ENCODE measurements around the gene NUTM2B. TPM values are rescaled to one million over a fixed set of nuclear protein-coding genes. Genes with fewer than 3 reads are reported as not detected.
"Not testable (repeated sequence)": the region's sequence is repeated elsewhere in the genome, so short reads cannot be mapped to it uniquely, and the experiment has no call there.

The NUTM2B gene
- total RNA-seq, 1 donor from 2014 or later = 0.25 TPM

- H3K9me3 ChIP-seq; H3K4me1 ChIP-seq; H3K27ac ChIP-seq; H3K36me3 ChIP-seq; H3K27me3 ChIP-seq; intact Hi-C loops (cut with DNase I); DNase-seq (ENCODE audit: extremely low spot score in 2 of 2); H3K4me3 ChIP-seq: not testable (repeated sequence)
These were observed 5.9 kb upstream of the NUTM2B start for GRCh38 chr10:79697141-79697540.

GRCh38 chr10:79700381-79700944 lies 2.6 kb upstream of the NUTM2B start:
- intact Hi-C loops (cut with DNase I); H3K27ac ChIP-seq; H3K4me3 ChIP-seq; H3K27me3 ChIP-seq; H3K36me3 ChIP-seq; H3K4me1 ChIP-seq; H3K9me3 ChIP-seq; DNase-seq (ENCODE audit: extremely low spot score in 2 of 2): not testable (repeated sequence)

GRCh38 chr10:79707017-79707416 lies 4.0 kb downstream of the NUTM2B start:
- H3K4me1 ChIP-seq; H3K27ac ChIP-seq; H3K4me3 ChIP-seq; H3K27me3 ChIP-seq; H3K9me3 ChIP-seq; H3K36me3 ChIP-seq; DNase-seq (ENCODE audit: extremely low spot score in 2 of 2); intact Hi-C loops (cut with DNase I): not testable (repeated sequence)

GRCh38 chr10:79714976-79715375 lies 11.9 kb downstream of the NUTM2B start:
- H3K27me3 ChIP-seq; H3K4me1 ChIP-seq; intact Hi-C loops (cut with DNase I); H3K36me3 ChIP-seq; H3K9me3 ChIP-seq; DNase-seq (ENCODE audit: extremely low spot score in 2 of 2); H3K4me3 ChIP-seq; H3K27ac ChIP-seq: not testable (repeated sequence)

- H3K4me3 ChIP-seq; H3K9me3 ChIP-seq; H3K36me3 ChIP-seq; DNase-seq (ENCODE audit: extremely low spot score in 2 of 2); H3K27ac ChIP-seq; H3K27me3 ChIP-seq; H3K4me1 ChIP-seq; intact Hi-C loops (cut with DNase I): not testable (repeated sequence)
These were observed 14.0 kb downstream of the NUTM2B start for GRCh38 chr10:79716917-79717579.

GRCh38 chr10:79720000-79720399 lies 17.0 kb downstream of the NUTM2B start:
- H3K4me1 ChIP-seq; H3K27ac ChIP-seq; H3K4me3 ChIP-seq; H3K27me3 ChIP-seq; intact Hi-C loops (cut with DNase I); DNase-seq (ENCODE audit: extremely low spot score in 2 of 2); H3K9me3 ChIP-seq; H3K36me3 ChIP-seq: not testable (repeated sequence)

- H3K4me3 ChIP-seq; H3K9me3 ChIP-seq; H3K27ac ChIP-seq; H3K4me1 ChIP-seq; H3K27me3 ChIP-seq; intact Hi-C loops (cut with DNase I); H3K36me3 ChIP-seq; DNase-seq (ENCODE audit: extremely low spot score in 2 of 2): not testable (repeated sequence)
These were observed 23.6 kb downstream of the NUTM2B start for GRCh38 chr10:79726620-79727019.

- DNase-seq (ENCODE audit: extremely low spot score in 2 of 2); H3K4me3 ChIP-seq; H3K9me3 ChIP-seq; H3K27ac ChIP-seq; H3K36me3 ChIP-seq; H3K4me1 ChIP-seq; intact Hi-C loops (cut with DNase I); H3K27me3 ChIP-seq: not testable (repeated sequence)
These were observed 41.8 kb downstream of the NUTM2B start for GRCh38 chr10:79744844-79745243.

- intact Hi-C loops (cut with DNase I); H3K27me3 ChIP-seq: not testable (repeated sequence)
These were observed 45.5 kb downstream of the NUTM2B start for GRCh38 chr10:79748510-79748909.

GRCh38 chr10:79753601-79754000 lies 50.6 kb downstream of the NUTM2B start:
- DNase-seq (ENCODE audit: extremely low spot score in 2 of 2); H3K27me3 ChIP-seq; H3K4me3 ChIP-seq; intact Hi-C loops (cut with DNase I); H3K27ac ChIP-seq; H3K9me3 ChIP-seq; H3K4me1 ChIP-seq; H3K36me3 ChIP-seq: not testable (repeated sequence)

More at GRCh38 chr10:79748510-79748909, 45.5 kb downstream of the NUTM2B start:
- not testable (repeated sequence) for H3K36me3 ChIP-seq; H3K27ac ChIP-seq; H3K4me3 ChIP-seq; H3K4me1 ChIP-seq; DNase-seq (ENCODE audit: extremely low spot score in 2 of 2); H3K9me3 ChIP-seq

- intact Hi-C loops (cut with DNase I); H3K27me3 ChIP-seq; DNase-seq (ENCODE audit: extremely low spot score in 2 of 2); H3K4me1 ChIP-seq; H3K36me3 ChIP-seq; H3K9me3 ChIP-seq; H3K27ac ChIP-seq; H3K4me3 ChIP-seq: not testable (repeated sequence)
These were observed 55.4 kb downstream of the NUTM2B start for GRCh38 chr10:79758297-79758993.
